IMR-90 (cell line): ENCODE results near the gene EIF1AD.

Experiments used
- BHLHE40 ChIP-seq: fragments of 150-350 bp; IDR thresholded peaks from 2 replicates; pipeline ENCODE4 v1.6.1; 2016; ENCODE audit warnings: mild to moderate bottlenecking, low read depth, low read length
- CEBPB ChIP-seq: IDR thresholded peaks from 2 replicates; pipeline ENCODE4 v1.6.1; 2012; ENCODE audit warnings: low read depth, low read length, improper control_type of control experiment
- CTCF ChIP-seq: conservative IDR thresholded peaks from 2 replicates; pipeline ENCODE4 v1.5.1; 2012; ENCODE audit warnings: mild to moderate bottlenecking, low read depth, low read length, improper control_type of control experiment
- FOS ChIP-seq: fragments of 150-350 bp; IDR thresholded peaks from 2 replicates; pipeline ENCODE4 v1.6.1; 2016; ENCODE audit warnings: low read depth, low read length
- MAZ ChIP-seq: IDR thresholded peaks from 2 replicates; pipeline ENCODE4 v1.6.1; 2012; ENCODE audit warnings: low read depth, mild to moderate bottlenecking, low read length, improper control_type of control experiment, moderate library complexity, borderline replicate concordance
- NFE2L2 ChIP-seq: fragments of 150-350 bp; IDR thresholded peaks from 2 replicates; pipeline ENCODE4 v1.6.1; 2016; ENCODE audit warnings: low read depth, mild to moderate bottlenecking, low read length
- POLR2A ChIP-seq: IDR thresholded peaks from 2 replicates; pipeline ENCODE4 v1.6.1; 2012; ENCODE audit warnings: mild to moderate bottlenecking, low read depth, low read length
- RAD21 ChIP-seq: IDR thresholded peaks from 2 replicates; pipeline ENCODE4 v1.6.1; 2012; ENCODE audit warnings: low read length, improper control_type of control experiment
- RCOR1 ChIP-seq: IDR thresholded peaks from 2 replicates; pipeline ENCODE4 v1.6.1; 2012; ENCODE audit warnings: mild to moderate bottlenecking, low read length, improper control_type of control experiment; ENCODE audit not compliant: insufficient replicate concordance
- RFX5 ChIP-seq: IDR thresholded peaks from 2 replicates; pipeline ENCODE4 v1.8.0; 2012; ENCODE audit warnings: low read depth, mild to moderate bottlenecking, low read length, moderate library complexity
- SMC3 ChIP-seq: fragments of 150-350 bp; IDR thresholded peaks from 2 replicates; pipeline ENCODE4 v1.6.1; 2016; ENCODE audit warnings: low read depth, mild to moderate bottlenecking, antibody characterized with exemption, low read length, moderate library complexity
- USF2 ChIP-seq: fragments of 150-350 bp; IDR thresholded peaks from 2 replicates; pipeline ENCODE4 v1.6.1; 2017; ENCODE audit warnings: mild to moderate bottlenecking, antibody characterized with exemption, low read length, low read depth

GRCh38 chr11:66050581-66051231 is 48.7 kb upstream of the EIF1AD start:
- TF ChIP-seq CTCF, result no peak
- no peak for TF ChIP-seq RAD21
- TF ChIP-seq POLR2A, result no peak
- no peak for TF ChIP-seq RCOR1
- no peak for TF ChIP-seq MAZ
- no peak for TF ChIP-seq NFE2L2
- TF ChIP-seq BHLHE40, result no peak
- no peak for TF ChIP-seq USF2
- TF ChIP-seq RFX5, result no peak
- no peak for TF ChIP-seq SMC3
- TF ChIP-seq CEBPB, result no peak
- no peak for TF ChIP-seq FOS
